Measurements from ENCODE around the gene TSPAN15. TPM values are rescaled to one million over a fixed set of nuclear protein-coding genes. Genes with fewer than 3 reads are reported as not detected.
"Not testable (repeated sequence)": the region's sequence is repeated elsewhere in the genome, so short reads cannot be mapped to it uniquely, and the experiment has no call there.

The TSPAN15 gene
- total RNA-seq, 6 experiments from 2014 or later: 2.3 to 8.3 (median 3.3) TPM

- Histone ChIP-seq H3K27me3 (no peaks in the 10 kb centered on the region), H3K27ac (no peak overlapping the region), H3K9me3 (no peaks in the 10 kb centered on the region), H3K4me3 (no peak overlapping the region), H3K36me3 (no peaks in the 10 kb centered on the region), H3K4me1 (no peaks in the 10 kb centered on the region)
- intact Hi-C loops (cut with DNase I): loop anchor here (2.0 to 10.0 kb wide), 3 partner anchors 121 to 198 kb away; no protein-coding TSS in a partner anchor
- ATAC-seq (peak in 1 of 4 donors; percentile 32), DNase-seq (no peak)
- 50% methylated on average over 1 of the region's 4 CpGs for WGBS (ENCODE audit: insufficient coverage, low coverage, low lambda C conversion rate, missing lambda C conversion rate)
- TF ChIP-seq CTCF (IDR thresholded peaks at IDR 0.05): no peak
- no peak for TF ChIP-seq POLR2A (IDR thresholded peaks at IDR 0.05)
These were observed 65.5 kb downstream of the TSPAN15 start for GRCh38 chr10:69516796-69517195.

- no peaks in the 10 kb centered on the region for H3K4me1 ChIP-seq
- H3K4me3 ChIP-seq: no peak overlapping the region
- H3K27ac ChIP-seq: no peak overlapping the region
- intact Hi-C loops (cut with DNase I): loop anchor here (2.0 to 10.0 kb wide), 3 partner anchors 120 to 197 kb away; no protein-coding TSS in a partner anchor
- 71% methylated on average over 1 of the region's 9 CpGs for WGBS (ENCODE audit: insufficient coverage, low coverage, low lambda C conversion rate, missing lambda C conversion rate)
- DNase-seq (no peak), ATAC-seq (no peak)
- no peaks in the 10 kb centered on the region for H3K9me3 ChIP-seq
- H3K27me3 ChIP-seq: no peaks in the 10 kb centered on the region
- TF ChIP-seq POLR2A (IDR thresholded peaks at IDR 0.05) (no peak), CTCF (IDR thresholded peaks at IDR 0.05) (no peak)
- no peaks in the 10 kb centered on the region for H3K36me3 ChIP-seq
These were observed 66.1 kb downstream of the TSPAN15 start for GRCh38 chr10:69517271-69517848.

- Histone ChIP-seq H3K27me3 (no peaks in the 10 kb centered on the region), H3K27ac (no peak overlapping the region), H3K9me3 (no peaks in the 10 kb centered on the region), H3K36me3 (no peaks in the 10 kb centered on the region), H3K4me3 (no peak overlapping the region), H3K4me1 (no peaks in the 10 kb centered on the region)
- DNase-seq: no peak
- no CpG with 5 or more reads among the region's 11 CpGs for WGBS (ENCODE audit: insufficient coverage, low coverage, low lambda C conversion rate, missing lambda C conversion rate)
- peak in 1 of 4 donors; percentile 18 for ATAC-seq
- TF ChIP-seq POLR2A (IDR thresholded peaks at IDR 0.05) (no peak), CTCF (IDR thresholded peaks at IDR 0.05) (no peak)
- intact Hi-C loops (cut with DNase I): no loop called here
These were observed 76.7 kb downstream of the TSPAN15 start for GRCh38 chr10:69527961-69528360.

DNA sequence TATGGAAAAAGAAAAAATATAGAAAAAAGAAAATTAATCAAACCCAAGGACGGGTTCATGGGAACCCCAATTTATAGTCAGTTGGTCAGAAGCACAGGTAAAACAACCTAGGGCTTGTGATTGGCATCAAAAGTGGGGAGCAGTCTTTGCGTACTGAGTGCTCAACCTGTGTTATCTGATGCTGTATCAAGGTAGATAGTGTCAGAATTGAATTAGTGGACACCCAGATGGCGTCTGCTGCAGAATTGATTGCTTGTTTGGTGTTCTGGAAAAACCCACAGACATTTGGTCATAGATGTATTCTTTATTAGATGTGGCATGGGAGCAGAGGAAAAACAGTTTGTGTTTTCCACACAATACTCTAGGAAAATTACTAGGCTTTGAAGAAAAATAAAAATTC, 82.4 kb downstream of the TSPAN15 start:
- no peak for ATAC-seq
- Histone ChIP-seq H3K36me3 (no peaks in the 10 kb centered on the region), H3K4me1 (no peaks in the 10 kb centered on the region), H3K4me3 (no peak overlapping the region), H3K27me3 (no peaks in the 10 kb centered on the region), H3K27ac (no peak overlapping the region), H3K9me3 (no peaks in the 10 kb centered on the region)
- intact Hi-C loops (cut with DNase I): no loop called here
- TF ChIP-seq CTCF (IDR thresholded peaks at IDR 0.05): no peak
- no peak for TF ChIP-seq POLR2A (IDR thresholded peaks at IDR 0.05)
- 50% methylated on average over 3 of the region's 3 CpGs for WGBS (ENCODE audit: insufficient coverage, low coverage, low lambda C conversion rate, missing lambda C conversion rate)
- no peak for DNase-seq

- H3K4me1 ChIP-seq; ATAC-seq; H3K36me3 ChIP-seq; DNase-seq; H3K27me3 ChIP-seq; H3K9me3 ChIP-seq; H3K27ac ChIP-seq; H3K4me3 ChIP-seq; intact Hi-C loops (cut with DNase I): not testable (repeated sequence)
- WGBS (ENCODE audit: insufficient coverage, low coverage, low lambda C conversion rate, missing lambda C conversion rate): 73% methylated on average over 7 of the region's 11 CpGs
These were observed 85.3 kb downstream of the TSPAN15 start for GRCh38 chr10:69536521-69536920.

All from right lobe of liver (tissue), 6 donors.